GM12878 (cell line): ENCODE results near the gene VPS52. TPM values are rescaled to one million over a fixed set of nuclear protein-coding genes. Genes with fewer than 3 reads are reported as not detected.

Experiments
- ATAC-seq: fragments of 200-7000 bp; cut with Tn5 transposase; 3 replicates; pipeline ENCODE4 v1.9.1; 2020; ENCODE audit warnings: mild to moderate bottlenecking, moderate library complexity
- BruUV-seq: library from RNA; stranded (reverse); fragments of 400-500 nt; replicated peaks from 2 replicates; lab custom pipeline; 2021; lab: Mats Ljungman, UMichigan
- CTCF ChIA-PET: fragments of 300-600 bp; sonication (Branson Sonifier 250); formaldehyde crosslinking; extraction: SDS; loops from one replicate; lab custom pipeline; 2021; ENCODE audit warnings: inconsistent platforms; lab: Yijun Ruan, JAX
- POLR2A ChIA-PET: fragments of 350-600 bp; formaldehyde crosslinking; extraction: SDS; loops from one replicate; lab custom pipeline; 2021; ENCODE audit warnings: inconsistent platforms; lab: Charles Lee
- RAD21 ChIA-PET: fragments of 300-600 bp; sonication (Branson Sonifier 250); formaldehyde crosslinking; loops from one replicate; lab custom pipeline; 2023; ENCODE audit warnings: antibody characterized with exemption; ENCODE audit not compliant: unreplicated experiment; lab: Charles Lee
- SMC1A ChIA-PET: fragments of 300-600 bp; sonication (Branson Sonifier 250); formaldehyde crosslinking; loops from one replicate; lab custom pipeline; 2023; ENCODE audit not compliant: unreplicated experiment, uncharacterized antibody; lab: Charles Lee
- DNase-seq: peaks from one replicate; pipeline ENCODE4 v3.0.0-alpha.2; 2011; ENCODE audit warnings: low read depth, low spot score
- FAIRE-seq: peaks from 3 replicates; lab custom pipeline; 2011; peaks lifted over from hg19 to GRCh38; lab: Jason Lieb, UNC
- H2AFZ ChIP-seq: 2 replicates; pipeline ENCODE4 v1.6.0; 2011; ENCODE audit warnings: low read depth, low read length, control low read depth; ENCODE audit not compliant: control insufficient read depth
- H3K27ac ChIP-seq: 2 replicates; pipeline ENCODE4 v1.5.1; 2011; ENCODE audit warnings: control low read depth; ENCODE audit not compliant: control insufficient read depth, insufficient read depth
- H3K27me3 ChIP-seq, 2 experiments: replicated peaks in 1 of 2; 2 replicates each; pipeline versions ENCODE4 v1.6.0 to v1.6.1; 2011; ENCODE audit warnings: low read length in 1 of 2; ENCODE audit not compliant: control insufficient read depth in 2 of 2, insufficient read depth in 2 of 2
- H3K36me3 ChIP-seq, 2 experiments: 2 replicates each; pipeline ENCODE4 v1.5.1; 2011; ENCODE audit warnings: low read length in 1 of 2; ENCODE audit not compliant: control insufficient read depth in 2 of 2, insufficient read depth in 2 of 2
- H3K4me1 ChIP-seq: 2 replicates; pipeline ENCODE4 v1.6.1; 2011; ENCODE audit warnings: mild to moderate bottlenecking, low read length, moderate library complexity, mixed read lengths; ENCODE audit not compliant: control insufficient read depth, insufficient read depth
- H3K4me2 ChIP-seq: 2 replicates; pipeline ENCODE4 v1.6.0; 2011; ENCODE audit warnings: control low read depth; ENCODE audit not compliant: control insufficient read depth, insufficient read depth
- H3K4me3 ChIP-seq: fragments of 200-600 bp; sonication (generic); 2 replicates; pipeline ENCODE4 v1.5.1; 2016
- H3K79me2 ChIP-seq: 2 replicates; pipeline ENCODE4 v1.6.0; 2011; ENCODE audit warnings: low read length; ENCODE audit not compliant: control insufficient read depth, insufficient read depth
- H3K9ac ChIP-seq: 2 replicates; pipeline ENCODE4 v1.8.0; 2011; ENCODE audit warnings: low read length, control low read depth, mixed read lengths; ENCODE audit not compliant: control insufficient read depth, insufficient read depth
- H3K9me3 ChIP-seq: replicated peaks from 3 replicates; pipeline ENCODE4 v1.5.1; 2011; ENCODE audit warnings: mild to moderate bottlenecking, low read length; ENCODE audit not compliant: control insufficient read depth, insufficient read depth
- H4K20me1 ChIP-seq: 2 replicates; pipeline ENCODE4 v1.6.0; 2011; ENCODE audit not compliant: control insufficient read depth, insufficient read depth
- BCL11A ChIP-seq: IDR thresholded peaks from 2 replicates; pipeline ENCODE4 v1.6.1; 2011; ENCODE audit warnings: low read depth, low read length
- CBX3 ChIP-seq: fragments of 200-600 bp; sonication (generic); IDR thresholded peaks from 2 replicates; pipeline ENCODE4 v1.6.1; 2016; ENCODE audit warnings: low read depth, borderline replicate concordance
- CBX5 ChIP-seq: sonication (generic); IDR thresholded peaks from 2 replicates; pipeline ENCODE4 v1.6.1; 2016; ENCODE audit warnings: low read depth, moderate library complexity, mild to moderate bottlenecking, inconsistent platforms
- CEBPZ ChIP-seq: fragments of 150-350 bp; IDR thresholded peaks from 2 replicates; pipeline ENCODE4 v1.6.1; 2016; ENCODE audit warnings: low read depth, low read length
- EZH2 ChIP-seq: IDR thresholded peaks from 2 replicates; pipeline ENCODE4 v1.6.1; 2012; ENCODE audit warnings: low read depth, mild to moderate bottlenecking, control low read depth, inconsistent platforms, low read length, borderline replicate concordance; ENCODE audit not compliant: control insufficient read depth
- HDAC6 ChIP-seq: fragments of 200-600 bp; sonication (generic); IDR thresholded peaks from one replicate; pipeline ENCODE4 v1.8.0; 2017; ENCODE audit warnings: antibody characterized with exemption; ENCODE audit not compliant: unreplicated experiment
- NR2C1 ChIP-seq: fragments of 450-650 bp; IDR thresholded peaks from 2 replicates; pipeline ENCODE4 v1.6.1; 2017; ENCODE audit warnings: antibody characterized with exemption, mild to moderate bottlenecking, moderate library complexity
- PAX5 ChIP-seq: IDR thresholded peaks from 2 replicates; pipeline ENCODE4 v1.6.1; 2011; ENCODE audit warnings: low read depth, low read length, borderline replicate concordance
- RBBP5 ChIP-seq: fragments of 200-600 bp; sonication (generic); conservative IDR thresholded peaks from 2 replicates; pipeline ENCODE4 v1.6.1; 2016
- REST ChIP-seq: IDR thresholded peaks from 2 replicates; pipeline ENCODE4 v1.6.1; 2012; ENCODE audit warnings: mild to moderate bottlenecking, low read depth, low read length
- SIX5 ChIP-seq: IDR thresholded peaks from 2 replicates; pipeline ENCODE4 v1.6.1; 2011; ENCODE audit warnings: mild to moderate bottlenecking, low read depth, low read length, moderate library complexity; ENCODE audit not compliant: severe bottlenecking
- STAT1 ChIP-seq: fragments of 450-650 bp; conservative IDR thresholded peaks from 2 replicates; pipeline ENCODE4 v1.6.1; 2014; ENCODE audit warnings: antibody characterized with exemption, mild to moderate bottlenecking
- SUZ12 ChIP-seq: fragments of 200-600 bp; sonication (generic); IDR thresholded peaks from one replicate; pipeline ENCODE4 v1.6.1; 2018; ENCODE audit warnings: antibody characterized with exemption, mild to moderate bottlenecking; ENCODE audit not compliant: unreplicated experiment
- TCF7 ChIP-seq: IDR thresholded peaks from 2 replicates; pipeline ENCODE4 v1.6.1; 2014; ENCODE audit warnings: antibody characterized with exemption, borderline replicate concordance
- YBX1 ChIP-seq: fragments of 450-650 bp; IDR thresholded peaks from 2 replicates; pipeline ENCODE4 v1.6.1; 2016; ENCODE audit warnings: antibody characterized with exemption
- ZZZ3 ChIP-seq: IDR thresholded peaks from 2 replicates; pipeline ENCODE4 v1.6.1; 2011; ENCODE audit warnings: low read depth; ENCODE audit not compliant: control insufficient read depth, insufficient read length
- WGBS: methylation state at CpG from one replicate; pipeline ENCODE4 v1.1.6; 2016; ENCODE audit warnings: low lambda C conversion rate; ENCODE audit not compliant: insufficient replicate concordance, insufficient coverage; ENCODE audit errors: missing lambda C conversion rate; 5-methylcytosine and 5-hydroxymethylcytosine counted together
- in situ Hi-C: fragments of 300-500 bp; cut with MboI; formaldehyde crosslinking; loops from 9 replicates; pipeline ENCODE4 v1.14.3; 2018; ENCODE audit warnings: mixed read lengths
- intact Hi-C: fragments of 100-400 bp; cut with micrococcal nuclease; formaldehyde crosslinking; loops from one replicate; pipeline ENCODE4 v1.14.2; 2022; ENCODE audit not compliant: unreplicated experiment
- polyA plus RNA-seq, 11 experiments: library from polyadenylated mRNA; depleted of rRNA in 4 of 11; unstranded in 6 of 11; stranded (reverse) in 5 of 11; fragments of >200 nt; fragmentation: Nextera tagmentation in 4 of 11; fragmentation: Illumina TruSeq in 1 of 11; extraction: Ambion mirVana in 4 of 11; extraction: Trizol in 1 of 11; gene quantifications; 1 replicate in 1 of 11; 2 replicates in 10 of 11; pipeline versions ENCODE4 v1.2.1 to v1.2.3, GENCODE V29; 2011 to 2016; ENCODE audit warnings: inconsistent platforms in 2 of 11, missing spikeins in 2 of 11, low read depth in 1 of 11
- total RNA-seq, 4 experiments: library from RNA; depleted of rRNA in 3 of 4; stranded (reverse); fragments of >200 nt in 3 of 4; fragmentation: Illumina TruSeq in 1 of 4; extraction: Trizol in 1 of 4; gene quantifications; 2 replicates each; pipeline versions ENCODE4 v1.2.1 to v1.2.3, GENCODE V29; 2013 to 2021
- TF ChIP-seq, protein P1 (sequence below): fragments of 450-650 bp; IDR thresholded peaks from 2 replicates; pipeline ENCODE4 v1.6.1; 2017; ENCODE audit warnings: mild to moderate bottlenecking, low read depth, inconsistent platforms; ENCODE audit not compliant: poor library complexity, severe bottlenecking

The VPS52 gene
- total and polyA plus RNA-seq, 10 of the 15 experiments (the other 5 are each of a cell fraction or from before 2014, with no cell fraction given) = 11.3 to 52.7 (median 36.7) TPM

DNA sequence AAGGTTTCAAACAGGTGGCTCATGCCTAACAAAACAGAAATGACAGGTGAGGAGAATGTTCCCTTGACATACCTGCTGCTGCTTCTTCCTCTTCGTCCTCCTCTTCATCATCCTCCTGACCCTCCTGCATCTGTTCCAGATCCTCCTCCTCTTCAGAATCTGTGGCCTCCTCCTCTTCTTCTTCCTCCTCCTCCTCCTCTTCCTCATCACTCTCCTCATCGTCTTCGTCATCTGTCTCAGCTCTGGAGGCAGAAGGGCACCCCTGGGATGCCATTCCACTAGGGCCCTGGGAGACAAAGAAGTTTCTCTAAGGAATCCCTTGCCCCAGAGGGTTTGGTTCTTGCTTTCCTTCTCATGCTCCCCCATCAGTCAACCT is 48.3 kb upstream of the VPS52 start:
- FAIRE-seq (no peak), ATAC-seq (no peak), DNase-seq (no peak)
- RAD21 ChIA-PET = no interaction called here
- intact Hi-C loops = loop anchor here (5.0 kb wide), 1 partner anchor 97 kb away; the partner anchor contains the start of gene CUTA
- SMC1A ChIA-PET = no interaction called here
- in situ Hi-C loops = no loop called here
- Histone ChIP-seq H3K9ac (no peak overlapping the region), H3K9me3 (no peaks in the 10 kb centered on the region), H3K36me3 (peaks cover 12 to 16% of the 10 kb centered on the region in 2 experiments; a peak in 3 of 4 replicates), H4K20me1 (0 out of 2 replicates have a peak, but pooled peaks cover 3% of the 10 kb centered on the region), H3K27ac (no peak overlapping the region), H3K4me1 (peaks cover 32% of the 10 kb centered on the region), H3K4me2 (peak overlapping the region; percentile 51), H3K79me2 (peaks cover 36% of the 10 kb centered on the region), H3K4me3 (no peak overlapping the region), H2AFZ (no peak overlapping the region), H3K27me3 (no peaks in the 10 kb centered on the region)
- BruUV-seq = no TSS peak
- CTCF ChIA-PET = interaction anchor here (2.7 kb wide), 1 partner anchor 25 kb away, joined by 19 read pairs; no protein-coding TSS in a partner anchor
- 74% methylated on average over 3 of the region's 3 CpGs for WGBS
- POLR2A ChIA-PET = no interaction called here
- TF ChIP-seq RBBP5 (no peak), NR2C1 (no peak), YBX1 (no peak), BCL11A (no peak), CBX3 (no peak), TCF7 (no peak), STAT1 (no peak), SUZ12 (no peak), EZH2 (no peak), PAX5 (no peak), CEBPZ (no peak), HDAC6 (no peak), ZZZ3 (no peak), REST (no peak), SIX5 (no peak), CBX5 (no peak)
- TF ChIP-seq, protein P1, sequence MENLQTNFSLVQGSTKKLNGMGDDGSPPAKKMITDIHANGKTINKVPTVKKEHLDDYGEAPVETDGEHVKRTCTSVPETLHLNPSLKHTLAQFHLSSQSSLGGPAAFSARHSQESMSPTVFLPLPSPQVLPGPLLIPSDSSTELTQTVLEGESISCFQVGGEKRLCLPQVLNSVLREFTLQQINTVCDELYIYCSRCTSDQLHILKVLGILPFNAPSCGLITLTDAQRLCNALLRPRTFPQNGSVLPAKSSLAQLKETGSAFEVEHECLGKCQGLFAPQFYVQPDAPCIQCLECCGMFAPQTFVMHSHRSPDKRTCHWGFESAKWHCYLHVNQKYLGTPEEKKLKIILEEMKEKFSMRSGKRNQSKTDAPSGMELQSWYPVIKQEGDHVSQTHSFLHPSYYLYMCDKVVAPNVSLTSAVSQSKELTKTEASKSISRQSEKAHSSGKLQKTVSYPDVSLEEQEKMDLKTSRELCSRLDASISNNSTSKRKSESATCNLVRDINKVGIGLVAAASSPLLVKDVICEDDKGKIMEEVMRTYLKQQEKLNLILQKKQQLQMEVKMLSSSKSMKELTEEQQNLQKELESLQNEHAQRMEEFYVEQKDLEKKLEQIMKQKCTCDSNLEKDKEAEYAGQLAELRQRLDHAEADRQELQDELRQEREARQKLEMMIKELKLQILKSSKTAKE = no peak
